D341Med (cell line): ENCODE measurements around the gene SLC35G1.

ENCODE experiments used
- DNase-seq: peaks from one replicate; pipeline ENCODE4 v3.0.0; 2012; ENCODE audit warnings: low spot score

SLC35G1 gene

DNA sequence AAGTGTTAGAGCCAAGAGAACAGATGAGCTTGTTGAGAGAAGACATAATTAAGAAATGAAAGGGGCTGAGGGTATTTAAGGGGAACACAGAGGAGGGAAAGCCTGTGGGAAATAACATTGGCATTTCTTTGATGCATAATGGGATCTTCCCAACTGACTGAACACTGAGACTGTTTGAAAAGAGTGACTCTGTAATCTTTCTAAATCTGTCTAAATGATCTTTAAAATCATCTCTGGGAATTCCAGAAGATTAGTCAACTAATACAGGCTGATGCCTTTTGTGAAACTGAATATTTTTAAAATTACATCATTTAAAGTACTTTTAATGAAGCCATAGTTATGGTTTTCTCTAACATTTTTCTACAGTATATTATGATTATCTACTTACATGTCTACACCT is 17.4 kb upstream of the SLC35G1 start:
- no peak for DNase-seq

DNA sequence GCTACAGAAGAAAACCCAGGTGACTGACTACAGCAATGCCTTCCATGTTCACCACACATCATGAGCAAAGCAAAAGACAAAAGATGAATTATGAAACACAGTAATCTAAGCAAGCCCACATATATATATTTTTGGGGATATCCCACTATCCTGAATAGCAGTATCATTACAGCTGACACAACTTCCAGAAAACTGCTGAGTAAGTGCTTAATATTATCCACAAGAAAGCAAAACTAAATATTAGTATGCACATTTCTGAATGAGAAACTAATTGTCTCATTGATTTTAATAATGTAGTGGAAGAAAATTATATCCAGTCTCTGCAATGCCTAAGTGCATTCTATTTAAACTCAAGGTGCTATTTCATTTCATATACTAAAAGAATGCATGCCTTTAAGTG is 14.5 kb upstream of the SLC35G1 start:
- DNase-seq, result no peak

DNA sequence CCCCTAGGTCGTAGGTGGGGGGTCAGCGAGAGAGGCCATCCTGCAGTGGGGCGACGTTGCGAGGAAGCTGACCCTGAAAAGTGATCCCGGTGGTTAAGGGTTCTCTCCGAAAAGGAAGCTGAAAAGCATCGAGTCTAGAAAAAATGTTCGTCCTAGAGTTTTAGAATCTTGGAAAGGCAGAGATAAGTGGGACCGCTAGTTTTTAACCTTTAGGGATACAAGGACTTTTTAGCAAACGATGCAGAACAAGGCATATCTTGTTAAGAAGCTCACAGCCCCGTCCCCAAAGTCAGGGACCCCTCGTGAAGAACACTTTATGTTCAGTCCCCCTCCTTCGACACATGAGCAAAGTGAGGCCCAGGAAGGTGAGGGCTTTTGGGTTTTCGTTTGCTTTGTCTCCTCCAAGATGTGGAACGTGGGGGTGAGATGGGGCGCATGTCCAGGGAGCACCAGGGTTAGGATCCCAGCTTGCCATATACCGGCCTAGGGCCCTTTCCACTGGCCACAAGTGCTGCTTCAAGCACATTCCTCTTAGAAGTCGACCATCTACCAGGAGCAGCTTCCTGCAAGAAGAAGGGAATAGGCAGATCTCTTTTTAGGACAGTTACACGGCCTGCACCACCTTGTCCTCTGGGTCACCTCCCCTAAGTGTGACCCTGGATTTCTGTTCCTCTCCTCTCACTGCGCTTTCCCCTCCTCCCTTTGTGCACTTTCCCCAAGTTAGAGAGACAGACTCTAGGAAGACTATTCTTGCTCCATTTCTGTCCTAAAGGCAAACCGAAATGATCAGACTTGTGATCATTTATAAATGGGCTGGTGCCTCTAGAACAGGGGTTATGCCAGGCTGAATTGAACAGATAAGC is 969 bp downstream of the SLC35G1 start:
- peak; percentile 18 for DNase-seq

DNA sequence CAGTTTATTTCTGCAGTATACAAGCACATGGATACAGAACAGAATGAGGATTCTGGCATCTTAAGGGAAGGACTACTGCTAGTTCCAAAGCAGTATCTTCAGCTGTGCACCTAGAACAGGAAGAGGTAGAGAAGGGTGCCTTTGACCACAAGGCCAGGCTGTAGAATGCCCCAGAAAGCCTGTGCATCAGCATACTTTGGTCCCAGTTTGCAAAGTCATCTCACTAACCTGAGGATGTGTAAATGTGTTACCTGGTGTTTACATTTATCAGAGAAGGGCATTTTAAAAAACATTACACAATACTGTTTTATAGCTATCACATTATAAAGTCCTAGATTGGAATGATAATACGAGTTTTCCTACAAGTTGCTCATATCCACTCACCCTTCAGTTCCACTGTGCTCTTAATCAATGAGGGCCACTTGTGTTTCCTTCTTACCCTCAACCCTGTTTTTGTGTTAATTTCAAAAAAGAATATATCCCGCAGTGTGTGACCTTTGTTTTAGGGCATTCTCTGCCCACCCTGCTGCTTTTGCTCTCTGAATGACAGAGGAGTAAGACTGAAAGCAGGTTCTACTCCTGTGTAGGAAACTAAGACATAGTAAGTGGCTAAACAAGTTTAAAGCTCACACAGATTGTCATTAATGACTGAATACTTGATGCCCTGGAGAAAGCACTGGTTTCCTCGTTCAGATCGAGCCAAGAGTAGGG is 3.4 kb downstream of the SLC35G1 start:
- DNase-seq, result no peak

DNA sequence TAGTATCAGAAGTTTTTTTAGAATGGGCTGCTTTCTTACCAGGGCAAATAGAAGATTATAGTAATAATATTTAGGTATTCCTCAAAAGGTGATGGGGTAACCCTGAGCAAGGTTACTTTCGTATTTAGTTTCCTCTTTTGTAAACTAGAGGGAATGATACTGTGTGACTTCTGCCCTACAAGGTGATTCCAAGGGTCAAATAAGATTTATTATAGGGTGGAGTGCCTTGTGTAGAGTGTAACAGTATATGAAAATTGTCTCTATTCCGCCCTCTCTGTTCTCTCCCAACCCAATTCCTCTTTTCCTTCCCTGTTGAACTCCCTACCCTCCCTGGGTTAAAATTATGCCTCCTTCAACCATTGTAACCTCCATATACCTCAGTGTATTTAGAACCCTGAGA is 5.3 kb downstream of the SLC35G1 start:
- no peak for DNase-seq

DNA sequence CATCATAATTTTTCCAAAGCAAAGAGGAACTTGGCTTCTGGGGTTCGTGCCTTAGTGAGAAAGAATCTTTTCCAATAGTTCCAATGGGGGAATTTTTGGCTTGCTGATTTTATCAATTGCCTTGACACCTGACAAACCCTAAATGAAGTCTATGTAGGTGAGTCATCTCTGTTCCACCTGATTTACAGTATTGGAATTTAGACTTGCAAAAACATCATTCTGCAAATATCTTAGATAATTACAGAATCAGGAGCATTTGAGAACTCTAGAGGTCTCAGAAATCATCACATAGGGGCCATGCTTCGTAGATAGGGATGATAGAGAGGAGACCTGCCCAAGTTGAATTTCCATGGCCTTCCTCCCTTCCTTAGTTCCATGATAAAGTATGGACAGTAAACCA is 9.3 kb downstream of the SLC35G1 start:
- DNase-seq, result no peak

DNA sequence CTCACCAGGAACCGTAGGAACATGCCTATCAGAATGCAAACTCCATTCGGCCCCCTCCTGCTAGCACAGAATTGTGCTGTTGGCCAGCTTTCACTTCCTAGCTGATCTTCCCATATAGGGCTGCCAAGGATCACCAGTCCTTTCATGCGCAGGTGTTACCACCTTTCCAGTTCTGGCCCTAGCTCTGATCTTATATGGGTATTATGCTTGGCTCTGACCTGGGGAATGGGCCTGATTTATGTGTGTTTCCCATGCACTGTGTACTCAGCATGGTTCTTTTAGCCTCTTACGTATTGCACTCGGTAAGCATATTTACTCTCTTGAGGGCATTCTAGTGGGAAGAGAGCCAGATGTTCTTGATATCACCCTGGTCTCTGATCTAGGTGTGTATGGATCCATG is 11.1 kb downstream of the SLC35G1 start:
- no peak for DNase-seq

DNA sequence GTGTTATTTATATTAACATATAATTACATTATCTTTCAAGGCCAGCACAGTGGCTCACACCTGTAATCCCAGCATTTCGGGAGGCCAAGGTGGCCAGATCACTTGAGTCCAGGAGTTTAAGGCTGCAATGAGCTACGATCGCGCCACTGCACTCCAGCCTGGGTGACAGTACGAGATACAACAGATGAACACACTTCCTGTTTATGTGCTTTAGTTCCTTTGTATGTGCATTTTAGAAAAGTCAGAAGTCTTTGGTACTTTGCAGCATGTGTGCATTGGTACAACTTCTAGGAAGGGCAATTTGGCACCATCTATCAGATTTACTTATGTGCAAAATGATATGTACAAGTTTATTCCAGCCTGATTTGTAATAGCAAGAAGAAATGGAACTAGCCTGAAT is 13.3 kb downstream of the SLC35G1 start:
- no peak for DNase-seq

DNA sequence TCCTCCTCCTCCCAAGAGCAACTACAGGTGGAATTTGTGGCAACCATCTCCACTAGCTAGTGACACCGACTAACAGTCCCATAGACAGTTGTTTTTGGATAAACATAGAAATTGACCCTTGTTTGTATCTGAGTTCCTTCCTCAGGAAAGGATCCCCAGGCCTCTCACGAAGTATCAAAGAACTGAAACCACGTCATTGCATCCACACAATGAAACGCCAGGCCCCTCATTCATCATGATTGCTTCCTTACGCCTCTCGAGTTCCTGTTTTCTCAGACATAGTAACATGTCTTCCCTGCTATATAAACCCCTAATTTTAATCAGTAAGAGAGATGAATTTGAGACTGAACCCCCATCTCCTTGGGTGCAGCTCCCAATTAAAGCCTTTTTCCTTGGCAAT is 18.1 kb downstream of the SLC35G1 start:
- DNase-seq, result no peak

DNA sequence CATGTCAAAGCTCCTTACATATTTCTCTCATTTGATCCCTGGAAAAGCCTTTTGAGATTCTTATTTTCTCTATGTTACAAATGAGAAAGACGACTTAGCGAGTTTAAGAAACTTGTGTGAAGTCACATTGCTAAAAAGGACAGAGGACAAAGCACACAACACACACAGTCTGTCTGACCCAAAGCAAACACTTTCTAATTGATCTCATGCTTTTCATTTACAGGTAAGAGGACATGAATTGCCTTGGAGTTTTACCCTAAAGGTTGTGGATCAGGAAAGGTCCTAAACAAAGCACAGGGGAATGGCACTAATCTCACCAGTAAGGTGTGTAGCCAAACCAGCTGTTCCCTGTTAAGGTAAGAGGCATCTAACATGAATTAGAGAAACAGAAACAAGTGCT is 18.7 kb downstream of the SLC35G1 start:
- no peak for DNase-seq

DNA sequence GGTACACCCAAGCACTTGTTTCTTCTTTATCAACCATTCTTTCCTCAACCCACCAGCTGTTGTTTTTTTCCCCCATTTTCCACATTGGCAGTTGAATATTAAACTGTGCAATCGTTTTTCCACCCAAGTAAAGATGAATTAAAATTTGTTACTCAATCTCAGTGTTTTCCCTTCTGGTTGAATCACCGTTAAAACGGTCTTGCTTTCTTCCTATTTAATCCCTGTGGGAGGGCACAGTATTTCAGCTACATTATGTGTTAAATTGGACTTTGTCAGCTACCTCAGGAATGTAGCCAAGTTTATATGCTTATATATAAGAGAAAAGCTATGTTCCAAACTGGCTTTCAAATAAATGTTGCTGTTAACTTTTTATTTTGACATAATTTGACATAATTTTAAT is 19.9 kb downstream of the SLC35G1 start:
- no peak for DNase-seq

DNA sequence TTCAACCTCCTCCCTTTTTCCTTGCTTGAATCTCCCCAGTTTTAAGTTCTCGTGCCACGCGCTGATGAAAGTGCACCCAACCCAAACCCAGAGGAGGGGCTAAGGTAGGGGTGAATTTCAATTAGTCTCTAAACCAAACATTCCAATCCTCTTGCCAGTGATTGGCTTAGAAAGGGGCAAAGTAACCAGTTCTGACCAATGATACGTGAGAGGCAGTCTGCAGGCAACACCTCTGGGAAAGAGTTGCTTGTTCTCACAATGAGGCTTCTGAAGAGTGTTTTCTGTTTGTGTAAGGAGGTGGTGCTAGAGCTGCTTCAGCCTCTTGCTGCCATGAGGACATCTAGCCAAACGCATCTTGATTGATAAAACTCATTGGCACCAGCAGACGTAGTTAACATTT is 21.8 kb downstream of the SLC35G1 start:
- no peak for DNase-seq

DNA sequence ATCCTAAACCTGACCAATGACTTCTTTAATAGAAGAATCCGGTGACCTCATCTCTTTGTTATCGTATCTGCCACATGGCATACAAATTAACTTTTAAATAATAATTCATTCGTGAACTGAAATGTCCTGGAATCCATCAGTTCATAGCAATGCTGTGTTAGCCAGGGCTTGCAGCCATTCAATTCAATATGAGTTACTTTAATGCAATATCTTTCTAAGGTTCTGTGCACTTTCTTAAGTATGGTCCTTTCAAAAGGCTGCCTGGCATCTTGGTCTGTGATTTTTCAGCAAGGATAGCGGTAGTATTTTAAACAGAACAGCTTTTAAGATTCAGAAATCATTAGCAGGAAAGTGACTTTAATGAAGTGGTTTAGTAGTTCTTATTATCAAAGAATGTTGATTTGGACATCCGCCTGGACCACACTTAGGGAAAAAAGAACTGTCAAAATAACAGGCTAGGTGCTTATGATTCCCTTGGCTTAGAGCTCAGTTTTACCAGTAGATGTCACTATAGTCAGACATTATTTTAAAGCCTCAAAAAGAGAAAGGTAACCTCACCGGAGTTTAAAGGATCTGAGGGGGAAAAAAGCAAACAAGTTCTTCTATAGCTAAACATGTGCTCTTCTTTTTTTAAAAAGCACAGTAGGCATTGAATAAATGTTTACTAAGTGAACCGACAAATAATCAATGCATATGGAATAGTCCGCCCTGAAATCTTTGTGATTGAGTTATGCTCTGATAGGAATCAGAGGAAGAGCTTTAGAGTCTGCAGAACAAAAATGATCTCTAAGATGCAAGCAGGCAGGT is 22.7 kb downstream of the SLC35G1 start:
- no peak for DNase-seq

DNA sequence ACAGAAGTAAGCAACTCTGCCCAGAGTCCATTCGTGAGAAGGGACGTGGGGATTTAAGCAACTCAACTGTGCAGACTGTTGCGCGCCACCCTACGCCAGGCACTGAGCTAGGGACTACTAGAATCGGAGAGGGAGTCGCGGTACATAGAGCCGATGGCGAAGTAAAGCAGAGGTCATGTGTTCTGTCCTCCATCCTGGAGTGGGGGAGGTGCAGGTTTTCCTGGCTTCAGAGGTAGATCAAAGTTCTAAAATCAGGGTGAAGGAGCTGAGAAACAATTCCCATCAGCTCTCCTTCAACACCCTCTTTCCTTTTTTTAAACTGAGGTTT is 23.2 kb downstream of the SLC35G1 start:
- DNase-seq, result no peak

DNA sequence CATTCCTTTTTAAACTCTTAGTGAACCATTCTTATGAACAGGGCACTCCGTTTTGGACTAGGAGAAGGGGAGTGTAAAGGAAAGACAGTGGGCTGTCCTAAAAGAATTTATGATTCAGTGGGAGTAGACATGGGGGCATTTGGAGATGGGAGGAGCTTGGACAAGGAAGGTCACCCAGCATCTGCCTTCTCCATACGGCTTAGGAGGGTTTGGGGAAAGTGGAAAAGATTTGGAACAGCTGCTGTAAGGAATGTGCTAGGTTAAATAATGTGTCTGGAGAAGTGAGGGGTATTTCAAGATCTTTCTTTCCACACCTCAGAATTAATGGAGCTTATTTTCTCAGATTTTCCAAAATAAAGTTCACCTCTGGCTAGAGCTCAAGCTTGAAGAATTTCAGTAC is 24.0 kb downstream of the SLC35G1 start:
- no peak for DNase-seq

DNA sequence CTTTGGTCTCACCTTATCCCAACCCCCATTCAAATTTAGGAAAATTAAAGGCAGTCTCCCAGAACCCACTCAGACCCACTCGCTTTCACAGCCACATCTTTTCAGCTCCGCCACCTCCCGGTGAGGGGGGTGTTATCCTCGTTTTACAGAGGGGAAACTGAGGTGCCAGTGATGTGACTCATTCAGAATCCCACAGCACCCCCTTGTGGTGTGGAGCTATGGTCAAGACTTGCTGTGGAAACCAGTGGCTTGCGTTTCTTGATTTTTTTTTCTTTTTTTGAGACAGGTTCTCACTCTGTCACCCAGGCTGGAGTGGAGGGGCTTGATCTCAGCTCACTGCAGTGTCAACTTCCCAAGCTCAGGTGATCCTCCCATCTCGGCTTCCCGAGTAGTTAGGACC is 27.6 kb downstream of the SLC35G1 start:
- peak; percentile 20 for DNase-seq

DNA sequence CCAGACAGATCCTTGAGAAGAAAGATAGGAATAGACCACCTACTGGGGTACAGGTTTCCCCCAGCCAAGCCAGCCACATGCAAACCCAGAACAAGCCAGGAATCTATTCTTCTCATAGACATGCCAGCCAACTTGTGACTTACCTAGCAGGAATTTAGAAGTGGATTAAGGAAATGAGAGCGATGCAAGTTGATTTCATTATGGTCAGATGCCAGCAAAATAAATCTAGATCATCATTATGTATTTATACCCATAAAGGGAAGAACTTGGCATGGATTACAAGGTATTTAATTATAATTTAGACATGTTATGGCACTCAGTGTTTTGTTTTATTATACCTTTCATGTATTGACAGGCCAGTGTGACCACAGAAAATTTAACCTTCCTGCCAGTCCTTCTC is 32.8 kb downstream of the SLC35G1 start:
- DNase-seq, result no peak

DNA sequence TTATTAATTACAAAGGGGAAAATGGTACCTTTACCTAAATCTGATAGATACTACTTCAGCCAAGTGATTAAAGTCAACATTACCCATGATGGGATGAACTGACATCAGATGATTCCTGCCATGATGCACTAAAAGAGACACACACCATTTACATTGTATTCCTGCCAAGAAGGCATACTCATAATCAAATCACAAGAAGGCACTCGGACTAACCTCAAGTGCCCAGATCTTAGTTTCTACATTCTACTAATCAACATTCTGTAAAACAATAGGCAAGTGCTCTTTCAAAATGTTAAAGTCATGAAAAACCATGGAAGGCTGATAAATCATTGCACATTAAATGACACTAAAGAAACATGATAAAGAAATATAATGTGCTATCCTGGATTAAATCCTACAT is 44.4 kb downstream of the SLC35G1 start:
- no peak for DNase-seq

DNA sequence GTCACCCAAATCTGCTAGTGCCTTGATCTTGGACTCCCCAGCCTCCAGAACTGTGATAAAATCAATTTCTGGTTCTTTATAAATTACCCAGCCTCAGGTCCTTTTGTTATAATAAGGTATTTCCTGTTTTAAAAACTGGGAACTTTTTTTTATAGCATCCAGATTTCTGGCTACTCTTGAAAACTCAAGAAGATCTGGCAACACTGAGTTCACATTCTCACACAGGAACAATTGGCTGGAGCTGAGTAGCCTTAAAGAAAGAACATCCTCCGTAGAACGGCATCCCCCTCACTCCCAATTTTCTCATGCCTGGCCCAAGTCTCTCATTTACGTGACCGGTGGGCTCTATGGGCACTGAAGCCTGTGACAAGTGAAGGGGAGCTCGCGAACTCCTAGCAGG is 47.1 kb downstream of the SLC35G1 start:
- no peak for DNase-seq

DNA sequence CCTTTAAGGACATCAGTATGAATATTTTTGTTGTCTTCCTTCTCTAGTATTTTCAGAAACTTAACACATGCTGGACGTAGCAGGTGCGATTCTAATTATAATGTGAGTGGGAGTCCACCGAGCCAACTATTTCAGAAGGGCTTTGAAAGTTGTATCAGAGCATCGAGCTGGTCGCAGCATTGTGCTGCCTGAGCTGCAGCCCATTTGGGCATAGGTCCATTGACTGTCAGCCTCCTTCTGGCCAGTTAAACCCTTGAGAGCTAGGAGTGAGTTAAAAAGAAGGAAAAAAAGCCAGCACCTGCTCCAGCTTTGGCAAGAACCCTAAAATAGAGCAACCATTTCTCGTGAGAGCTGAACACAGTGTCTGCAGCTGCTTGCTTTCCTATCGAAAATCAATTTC is 47.8 kb downstream of the SLC35G1 start:
- DNase-seq, result no peak

DNA sequence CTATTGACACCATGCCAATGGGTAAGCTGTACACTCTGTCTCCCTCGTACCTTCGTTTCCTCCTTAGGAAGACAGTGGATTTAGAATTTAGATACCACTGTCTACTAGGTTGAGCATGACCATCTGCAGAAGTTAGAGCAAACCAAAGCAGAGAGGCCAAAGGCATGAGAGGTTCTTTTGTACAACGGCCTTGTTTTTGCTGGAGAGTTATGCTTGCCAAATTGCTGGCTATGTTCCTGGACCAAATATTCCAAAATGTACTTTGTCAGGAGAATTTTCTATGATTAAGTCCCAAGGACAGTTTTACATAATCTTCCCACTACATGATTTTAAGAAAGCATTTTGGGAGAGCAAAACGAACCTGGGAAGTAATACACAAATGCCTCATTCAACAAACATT is 52.0 kb downstream of the SLC35G1 start:
- DNase-seq, result no peak

DNA sequence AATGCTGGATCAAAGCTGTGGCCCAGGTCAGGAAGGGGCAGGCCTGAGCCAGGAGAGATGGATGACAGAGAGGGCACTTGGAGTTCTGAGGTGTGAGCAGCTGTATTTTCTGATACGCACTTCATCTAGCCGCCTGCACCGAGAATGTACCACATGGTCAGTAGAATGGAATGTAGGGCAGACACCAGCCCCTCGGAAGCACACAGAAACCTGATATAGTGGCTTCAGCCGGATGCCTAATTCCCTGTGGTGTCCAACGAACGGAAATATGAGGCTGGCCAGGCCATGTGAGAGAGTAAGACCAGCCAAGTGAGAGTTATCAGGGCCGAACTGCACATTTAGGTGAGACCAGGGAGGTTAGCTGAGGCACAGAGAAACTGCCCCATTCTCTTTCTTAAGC is 53.3 kb downstream of the SLC35G1 start:
- no peak for DNase-seq

DNA sequence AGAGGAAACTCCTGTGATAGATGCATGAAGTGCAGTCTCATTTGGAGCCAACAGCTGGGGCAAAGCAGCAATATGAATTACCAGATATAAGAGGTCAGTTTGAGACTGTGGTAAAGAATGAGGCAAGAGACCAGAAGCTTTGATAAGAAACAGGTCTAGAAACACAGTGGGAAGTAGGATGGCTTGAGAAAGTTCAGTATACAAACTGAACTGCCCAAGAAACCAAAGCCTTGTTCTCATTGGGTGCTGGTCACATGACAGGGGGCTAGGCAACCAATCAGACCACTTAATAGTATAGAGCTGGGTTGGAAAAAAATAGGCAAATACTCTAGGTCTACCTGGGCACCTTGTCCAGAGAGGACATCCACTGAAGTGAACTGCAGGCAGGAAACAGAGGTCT is 53.7 kb downstream of the SLC35G1 start:
- DNase-seq, result no peak
